IMR-90 (cell line): Measurements from ENCODE around the gene RAB25. TPM values are rescaled to one million over a fixed set of nuclear protein-coding genes. Genes with fewer than 3 reads are reported as not detected.

Experiments used
- ATAC-seq: fragments of 200-7000 bp; cut with Tn5 transposase; 2 replicates; pipeline ENCODE4 v1.9.1; 2020; ENCODE audit warnings: low read depth, mild to moderate bottlenecking, moderate library complexity
- BruUV-seq: library from RNA; stranded (reverse); fragments of 400-500 nt; replicated peaks from 2 replicates; lab custom pipeline; 2021; lab: Mats Ljungman, UMichigan
- CTCF ChIA-PET: fragments of 300-600 bp; formaldehyde crosslinking; extraction: SDS; loops from one replicate; lab custom pipeline; 2021; ENCODE audit warnings: antibody characterized with exemption; lab: Yijun Ruan, JAX
- POLR2A ChIA-PET: fragments of 300-600 bp; sonication (Branson Sonifier 250); formaldehyde crosslinking; loops from one replicate; lab custom pipeline; 2022; ENCODE audit warnings: antibody characterized with exemption; ENCODE audit not compliant: unreplicated experiment; lab: Charles Lee
- DNase-seq: peaks from one replicate; pipeline ENCODE4 v3.0.0; 2013
- H2AFZ ChIP-seq: replicated peaks from 2 replicates; pipeline ENCODE3; 2013; ENCODE audit warnings: low read length, mild to moderate bottlenecking; ENCODE audit not compliant: poor library complexity
- H2AK5ac ChIP-seq: 2 replicates; pipeline ENCODE4 v1.6.1; 2013; ENCODE audit warnings: low read depth, low read length, inconsistent platforms
- H2AK9ac ChIP-seq: replicated peaks from 2 replicates; pipeline ENCODE3; 2013; ENCODE audit warnings: mild to moderate bottlenecking, low read depth, low read length, moderate library complexity; ENCODE audit not compliant: poor library complexity
- H2BK120ac ChIP-seq: 2 replicates; pipeline ENCODE4 v1.6.1; 2013; ENCODE audit warnings: low read depth, low read length, inconsistent platforms
- H2BK15ac ChIP-seq: 3 replicates; pipeline ENCODE4 v1.6.1; 2013; ENCODE audit warnings: low read depth, low read length, inconsistent platforms
- H2BK20ac ChIP-seq: 2 replicates; pipeline ENCODE4 v1.6.1; 2013; ENCODE audit warnings: low read depth, mild to moderate bottlenecking, inconsistent platforms, low read length, moderate library complexity
- H2BK5ac ChIP-seq: 2 replicates; pipeline ENCODE4 v1.6.1; 2013; ENCODE audit warnings: mild to moderate bottlenecking, low read depth, low read length, inconsistent platforms; ENCODE audit not compliant: poor library complexity, severe bottlenecking
- H3K14ac ChIP-seq: replicated peaks from 2 replicates; pipeline ENCODE4 v1.6.1; 2013; ENCODE audit warnings: low read depth, low read length, inconsistent platforms
- H3K18ac ChIP-seq: 2 replicates; pipeline ENCODE4 v1.6.1; 2013; ENCODE audit warnings: low read depth, low read length, control low read depth
- H3K23ac ChIP-seq: 2 replicates; pipeline ENCODE4 v1.6.1; 2013; ENCODE audit warnings: low read depth, low read length, inconsistent platforms
- H3K27ac ChIP-seq: 2 replicates; pipeline ENCODE4 v1.5.1; 2013; ENCODE audit warnings: mild to moderate bottlenecking, control low read depth, low read length; ENCODE audit not compliant: insufficient read depth
- H3K27me3 ChIP-seq: 2 replicates; pipeline ENCODE4 v1.6.1; 2013; ENCODE audit warnings: low read length; ENCODE audit not compliant: control insufficient read depth, insufficient read depth
- H3K36me3 ChIP-seq: 2 replicates; pipeline ENCODE4 v1.6.1; 2013; ENCODE audit warnings: low read length, mixed read lengths; ENCODE audit not compliant: control insufficient read depth, insufficient read depth
- H3K4ac ChIP-seq: 2 replicates; pipeline ENCODE4 v1.6.1; 2013; ENCODE audit warnings: low read depth, low read length, inconsistent platforms
- H3K4me1 ChIP-seq: 2 replicates; pipeline ENCODE4 v1.6.1; 2013; ENCODE audit warnings: low read length, mixed read lengths; ENCODE audit not compliant: control insufficient read depth, insufficient read depth
- H3K4me2 ChIP-seq: 2 replicates; pipeline ENCODE4 v1.6.1; 2013; ENCODE audit warnings: low read depth, mild to moderate bottlenecking, control low read depth, low read length, moderate library complexity
- H3K4me3 ChIP-seq: 2 replicates; pipeline ENCODE4 v1.5.1; 2013; ENCODE audit warnings: low read depth, mild to moderate bottlenecking, control low read depth, low read length, moderate library complexity; ENCODE audit not compliant: insufficient read depth
- H3K56ac ChIP-seq: 2 replicates; pipeline ENCODE4 v1.6.1; 2013; ENCODE audit warnings: low read length, inconsistent platforms; ENCODE audit not compliant: insufficient read depth; ENCODE audit errors: extremely low read depth
- H3K79me1 ChIP-seq, 2 experiments: 2 replicates each; pipeline ENCODE4 v1.6.1; 2013; ENCODE audit warnings: low read length in 2 of 2, inconsistent platforms in 1 of 2, low read depth in 1 of 2
- H3K9ac ChIP-seq: 2 replicates; pipeline ENCODE4 v1.6.1; 2013; ENCODE audit warnings: low read depth, low read length, control low read depth
- H3K9me1 ChIP-seq: 2 replicates; pipeline ENCODE4 v1.6.1; 2013; ENCODE audit warnings: low read length, inconsistent platforms; ENCODE audit not compliant: insufficient read depth
- H3K9me3 ChIP-seq: 2 replicates; pipeline ENCODE4 v1.6.1; 2013; ENCODE audit warnings: low read length; ENCODE audit not compliant: control insufficient read depth, insufficient read depth
- H4K20me1 ChIP-seq: 2 replicates; pipeline ENCODE4 v1.6.1; 2013; ENCODE audit warnings: low read length, inconsistent platforms; ENCODE audit not compliant: insufficient read depth
- H4K5ac ChIP-seq: 2 replicates; pipeline ENCODE4 v1.6.1; 2013; ENCODE audit warnings: mild to moderate bottlenecking, low read depth, low read length, control low read depth
- H4K8ac ChIP-seq, 2 experiments: 2 replicates each; pipeline ENCODE4 v1.6.1; 2013; ENCODE audit warnings: low read depth in 2 of 2, low read length in 2 of 2, control low read depth in 1 of 2, inconsistent platforms in 1 of 2
- H4K91ac ChIP-seq: 2 replicates; pipeline ENCODE4 v1.6.1; 2013; ENCODE audit warnings: low read depth, low read length, inconsistent platforms; ENCODE audit not compliant: insufficient read depth
- BHLHE40 ChIP-seq: fragments of 150-350 bp; IDR thresholded peaks from 2 replicates; pipeline ENCODE4 v1.6.1; 2016; ENCODE audit warnings: mild to moderate bottlenecking, low read depth, low read length
- CEBPB ChIP-seq: IDR thresholded peaks from 2 replicates; pipeline ENCODE4 v1.6.1; 2012; ENCODE audit warnings: low read depth, low read length, improper control_type of control experiment
- CHD1 ChIP-seq: IDR thresholded peaks from 2 replicates; pipeline ENCODE4 v1.6.1; 2012; ENCODE audit warnings: low read depth, low read length, improper control_type of control experiment
- FOS ChIP-seq: fragments of 150-350 bp; IDR thresholded peaks from 2 replicates; pipeline ENCODE4 v1.6.1; 2016; ENCODE audit warnings: low read depth, low read length
- MAFK ChIP-seq: IDR thresholded peaks from 2 replicates; pipeline ENCODE4 v1.6.1; 2012; ENCODE audit warnings: low read depth, low read length, improper control_type of control experiment
- MAZ ChIP-seq: IDR thresholded peaks from 2 replicates; pipeline ENCODE4 v1.6.1; 2012; ENCODE audit warnings: low read depth, mild to moderate bottlenecking, low read length, improper control_type of control experiment, moderate library complexity, borderline replicate concordance
- MXI1 ChIP-seq: IDR thresholded peaks from 2 replicates; pipeline ENCODE4 v1.6.1; 2012; ENCODE audit warnings: low read depth, mild to moderate bottlenecking, low read length, moderate library complexity, borderline replicate concordance
- NFE2L2 ChIP-seq: fragments of 150-350 bp; IDR thresholded peaks from 2 replicates; pipeline ENCODE4 v1.6.1; 2016; ENCODE audit warnings: low read depth, mild to moderate bottlenecking, low read length
- POLR2A ChIP-seq: IDR thresholded peaks from 2 replicates; pipeline ENCODE4 v1.6.1; 2012; ENCODE audit warnings: mild to moderate bottlenecking, low read depth, low read length
- RAD21 ChIP-seq: IDR thresholded peaks from 2 replicates; pipeline ENCODE4 v1.6.1; 2012; ENCODE audit warnings: low read length, improper control_type of control experiment
- RCOR1 ChIP-seq: IDR thresholded peaks from 2 replicates; pipeline ENCODE4 v1.6.1; 2012; ENCODE audit warnings: mild to moderate bottlenecking, low read length, improper control_type of control experiment; ENCODE audit not compliant: insufficient replicate concordance
- RFX5 ChIP-seq: IDR thresholded peaks from 2 replicates; pipeline ENCODE4 v1.8.0; 2012; ENCODE audit warnings: low read depth, mild to moderate bottlenecking, low read length, moderate library complexity
- SMC3 ChIP-seq: fragments of 150-350 bp; IDR thresholded peaks from 2 replicates; pipeline ENCODE4 v1.6.1; 2016; ENCODE audit warnings: low read depth, mild to moderate bottlenecking, antibody characterized with exemption, low read length, moderate library complexity
- WGBS, 2 experiments: methylation state at CpG; one replicate each; pipeline versions ENCODE4 v1.1.5 to v1.1.7; 2013; ENCODE audit warnings: missing lambda C conversion rate in 2 of 2; ENCODE audit not compliant: insufficient read length in 1 of 2; ENCODE audit errors: extremely low coverage in 2 of 2; 5-methylcytosine and 5-hydroxymethylcytosine counted together
- dilution Hi-C: fragments of 300-500 bp; cut with HindIII; formaldehyde crosslinking; loops from one replicate; pipeline ENCODE4 v1.14.3; 2018; ENCODE audit warnings: low sequenced_read_pairs; ENCODE audit not compliant: unreplicated experiment
- in situ Hi-C: fragments of 300-500 bp; cut with MboI; formaldehyde crosslinking; loops from 3 replicates; pipeline ENCODE4 v1.14.3; 2019; ENCODE audit warnings: low sequenced_read_pairs, inconsistent platforms, mixed read lengths
- intact Hi-C: fragments of 100-400 bp; cut with micrococcal nuclease; formaldehyde crosslinking; loops from 2 replicates; pipeline ENCODE4 v1.10.0; 2022
- polyA plus RNA-seq, 3 experiments: library from polyadenylated mRNA; depleted of rRNA; stranded (reverse); fragments of >200 nt; gene quantifications; 2 replicates each; pipeline ENCODE4 v1.2.3, GENCODE V29; 2012; ENCODE audit warnings: low replicate concordance in 1 of 3
- total RNA-seq: library from RNA; depleted of rRNA; stranded (reverse); fragments of >200 nt; gene quantifications from 2 replicates; pipeline ENCODE4 v1.2.3, GENCODE V29; 2012
- TF ChIP-seq, protein P1 (sequence below): fragments of 150-350 bp; IDR thresholded peaks from 2 replicates; pipeline ENCODE4 v1.6.1; 2017; ENCODE audit warnings: mild to moderate bottlenecking, antibody characterized with exemption, low read length, low read depth
- TF ChIP-seq, protein P2 (sequence below): conservative IDR thresholded peaks from 2 replicates; pipeline ENCODE4 v1.5.1; 2012; ENCODE audit warnings: mild to moderate bottlenecking, low read depth, low read length, improper control_type of control experiment
- TF ChIP-seq, protein P3 (sequence below): fragments of 150-350 bp; IDR thresholded peaks from 2 replicates; pipeline ENCODE4 v1.6.1; 2016; ENCODE audit warnings: low read depth, mild to moderate bottlenecking, low read length, moderate library complexity, borderline replicate concordance

The RAB25 gene
- total and polyA plus RNA-seq, 2 of the 4 experiments (the other 2 are of a cell fraction) = not detected

DNA sequence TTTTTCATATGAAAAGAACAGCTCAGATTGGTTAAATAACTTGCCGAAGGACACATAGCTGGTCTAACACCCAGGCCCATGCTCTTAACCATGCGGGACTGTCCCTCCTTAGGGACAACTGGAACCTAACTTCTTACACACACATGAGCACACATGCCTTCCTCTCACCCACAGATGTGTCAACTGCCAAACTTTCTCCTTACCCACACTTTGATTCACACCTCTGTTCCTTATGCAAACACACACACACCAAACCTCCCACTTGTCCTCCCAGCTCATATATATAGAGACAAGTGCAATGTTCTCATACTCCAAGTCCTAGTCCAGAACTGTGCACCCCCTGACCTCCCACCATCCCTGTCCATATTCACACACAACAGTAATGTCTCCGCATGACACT lies 4.3 kb downstream of the RAB25 start:
- no peak overlapping the region for H2BK120ac ChIP-seq
- peaks cover 5% of the 10 kb centered on the region for H3K4me1 ChIP-seq
- H3K79me1 ChIP-seq = no peaks in the 10 kb centered on the region
- in situ Hi-C loops (loop anchor here (5.0 kb wide), 1 partner anchor 128 kb away; no protein-coding TSS in a partner anchor), intact Hi-C loops (no loop called here), dilution Hi-C loops (no loop called here)
- TF ChIP-seq, protein P1, sequence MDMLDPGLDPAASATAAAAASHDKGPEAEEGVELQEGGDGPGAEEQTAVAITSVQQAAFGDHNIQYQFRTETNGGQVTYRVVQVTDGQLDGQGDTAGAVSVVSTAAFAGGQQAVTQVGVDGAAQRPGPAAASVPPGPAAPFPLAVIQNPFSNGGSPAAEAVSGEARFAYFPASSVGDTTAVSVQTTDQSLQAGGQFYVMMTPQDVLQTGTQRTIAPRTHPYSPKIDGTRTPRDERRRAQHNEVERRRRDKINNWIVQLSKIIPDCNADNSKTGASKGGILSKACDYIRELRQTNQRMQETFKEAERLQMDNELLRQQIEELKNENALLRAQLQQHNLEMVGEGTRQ = no peak
- TF ChIP-seq MAZ (no peak), RCOR1 (no peak), NFE2L2 (no peak), RFX5 (no peak), BHLHE40 (no peak), MAFK (no peak), MXI1 (no peak), SMC3 (no peak), CEBPB (no peak), POLR2A (no peak), CHD1 (no peak), RAD21 (no peak), FOS (no peak)
- TF ChIP-seq, protein P2, sequence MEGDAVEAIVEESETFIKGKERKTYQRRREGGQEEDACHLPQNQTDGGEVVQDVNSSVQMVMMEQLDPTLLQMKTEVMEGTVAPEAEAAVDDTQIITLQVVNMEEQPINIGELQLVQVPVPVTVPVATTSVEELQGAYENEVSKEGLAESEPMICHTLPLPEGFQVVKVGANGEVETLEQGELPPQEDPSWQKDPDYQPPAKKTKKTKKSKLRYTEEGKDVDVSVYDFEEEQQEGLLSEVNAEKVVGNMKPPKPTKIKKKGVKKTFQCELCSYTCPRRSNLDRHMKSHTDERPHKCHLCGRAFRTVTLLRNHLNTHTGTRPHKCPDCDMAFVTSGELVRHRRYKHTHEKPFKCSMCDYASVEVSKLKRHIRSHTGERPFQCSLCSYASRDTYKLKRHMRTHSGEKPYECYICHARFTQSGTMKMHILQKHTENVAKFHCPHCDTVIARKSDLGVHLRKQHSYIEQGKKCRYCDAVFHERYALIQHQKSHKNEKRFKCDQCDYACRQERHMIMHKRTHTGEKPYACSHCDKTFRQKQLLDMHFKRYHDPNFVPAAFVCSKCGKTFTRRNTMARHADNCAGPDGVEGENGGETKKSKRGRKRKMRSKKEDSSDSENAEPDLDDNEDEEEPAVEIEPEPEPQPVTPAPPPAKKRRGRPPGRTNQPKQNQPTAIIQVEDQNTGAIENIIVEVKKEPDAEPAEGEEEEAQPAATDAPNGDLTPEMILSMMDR = no peak
- TF ChIP-seq, protein P3, sequence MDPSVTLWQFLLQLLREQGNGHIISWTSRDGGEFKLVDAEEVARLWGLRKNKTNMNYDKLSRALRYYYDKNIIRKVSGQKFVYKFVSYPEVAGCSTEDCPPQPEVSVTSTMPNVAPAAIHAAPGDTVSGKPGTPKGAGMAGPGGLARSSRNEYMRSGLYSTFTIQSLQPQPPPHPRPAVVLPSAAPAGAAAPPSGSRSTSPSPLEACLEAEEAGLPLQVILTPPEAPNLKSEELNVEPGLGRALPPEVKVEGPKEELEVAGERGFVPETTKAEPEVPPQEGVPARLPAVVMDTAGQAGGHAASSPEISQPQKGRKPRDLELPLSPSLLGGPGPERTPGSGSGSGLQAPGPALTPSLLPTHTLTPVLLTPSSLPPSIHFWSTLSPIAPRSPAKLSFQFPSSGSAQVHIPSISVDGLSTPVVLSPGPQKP = no peak
- no peak overlapping the region for H3K4ac ChIP-seq
- no peak overlapping the region for H4K8ac ChIP-seq
- no peak overlapping the region for H4K91ac ChIP-seq
- WGBS, 2 experiments = 67% methylated on average over 1 of the region's 3 CpGs; no CpG with 5 or more reads in 1 of the 2 experiments
- no peak overlapping the region for H3K56ac ChIP-seq
- H4K20me1 ChIP-seq = no peaks in the 10 kb centered on the region
- no peak overlapping the region for H3K23ac ChIP-seq
- no peak overlapping the region for H2BK5ac ChIP-seq
- CTCF ChIA-PET = no interaction called here
- no TSS peak for BruUV-seq
- H3K9me3 ChIP-seq = no peaks in the 10 kb centered on the region
- no peak overlapping the region for H2AFZ ChIP-seq
- H3K27me3 ChIP-seq = no peaks in the 10 kb centered on the region
- H2BK15ac ChIP-seq = no peak overlapping the region
- no peak overlapping the region for H3K18ac ChIP-seq
- no peak overlapping the region for H2BK20ac ChIP-seq
- H3K27ac ChIP-seq = no peak overlapping the region
- no peaks in the 10 kb centered on the region for H3K36me3 ChIP-seq
- H2AK9ac ChIP-seq = no peak overlapping the region
- H2AK5ac ChIP-seq = no peak overlapping the region
- H3K4me3 ChIP-seq = no peak overlapping the region
- H3K14ac ChIP-seq = no peak overlapping the region
- DNase-seq (no peak), ATAC-seq (no peak)
- peaks cover 2% of the 10 kb centered on the region; the same call in 1 of the 2 replicates for H3K9me1 ChIP-seq
- no peak overlapping the region for H4K5ac ChIP-seq
- POLR2A ChIA-PET = no interaction called here
- no peak overlapping the region for H3K4me2 ChIP-seq
- no peak overlapping the region for H3K9ac ChIP-seq
